A204.1 (cell line): ENCODE results near the gene LCE2D.

Experiments used
- FAIRE-seq: peaks from 2 replicates; lab custom pipeline; 2012; peaks lifted over from hg19 to GRCh38; lab: Jason Lieb, UNC

LCE2D gene

GRCh38 chr1:152697701-152698600, 34.8 kb downstream of the LCE2D start, which contains the start of gene LCE2A:
Gene LCE2A (plus strand): TSS chr1:152698345. CDS start chr1:152698902, 557 bp downstream.
- no peak for FAIRE-seq

- FAIRE-seq = no peak
Measured at GRCh38 chr1:152699746-152700145, 36.6 kb downstream of the LCE2D start.

GRCh38 chr1:152707860-152708259, 44.7 kb downstream of the LCE2D start, which contains the start of gene LCE4A:
Gene LCE4A (plus strand): TSS chr1:152708160. CDS start chr1:152709076, 916 bp downstream.
- FAIRE-seq = no peak
